Hematopoietic multipotent progenitor cell treated with erythropoietin and hydrocortisone succinate and interleukin-3 and kit ligand, for 17 days (in vitro differentiated cells): ENCODE data around the gene APAF1.
"Not testable (repeated sequence)": the region's sequence is repeated elsewhere in the genome, so short reads cannot be mapped to it uniquely, and the experiment has no call there.

Experiments used
- DNase-seq: peaks from one replicate; pipeline ENCODE4 v3.0.0-alpha.2; 2015; ENCODE audit warnings: low spot score

The APAF1 gene

DNA sequence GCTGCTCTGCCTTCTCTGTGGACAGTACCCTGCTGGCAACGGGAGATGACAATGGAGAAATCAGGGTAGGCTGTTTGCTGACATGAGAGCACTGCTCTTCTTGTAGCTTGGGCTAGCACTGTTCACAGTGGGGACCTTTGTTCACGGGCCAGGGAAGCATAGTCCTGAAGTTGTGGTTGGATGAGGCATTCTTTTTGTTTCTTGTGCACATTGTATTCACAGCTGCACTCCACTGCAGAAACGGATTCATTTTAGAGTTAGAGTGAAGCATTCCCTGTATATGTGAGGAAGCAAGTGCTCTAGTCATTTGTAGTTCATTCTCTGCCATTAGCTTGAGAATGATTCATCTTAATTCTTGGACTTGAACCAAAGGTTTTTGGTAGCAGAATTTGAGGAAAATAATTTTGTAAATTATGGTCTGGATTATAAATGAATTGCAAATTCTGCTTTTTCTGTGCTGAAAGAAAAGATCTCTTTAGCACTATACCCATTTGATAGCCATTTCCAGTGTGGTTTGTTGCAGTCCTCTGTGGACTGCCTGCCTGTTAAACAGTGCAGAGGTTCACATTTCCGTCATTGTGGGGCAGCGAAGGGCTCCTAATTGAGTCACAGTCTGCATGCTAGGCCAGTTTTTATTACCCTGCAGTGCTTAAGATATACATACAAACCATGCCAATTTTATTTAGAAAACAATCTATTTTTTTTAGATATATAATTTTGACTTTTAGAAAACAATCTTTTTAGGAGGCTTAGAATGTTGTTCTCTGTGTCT, 80.6 kb downstream of the APAF1 start:
- DNase-seq = peak; percentile 8

DNA sequence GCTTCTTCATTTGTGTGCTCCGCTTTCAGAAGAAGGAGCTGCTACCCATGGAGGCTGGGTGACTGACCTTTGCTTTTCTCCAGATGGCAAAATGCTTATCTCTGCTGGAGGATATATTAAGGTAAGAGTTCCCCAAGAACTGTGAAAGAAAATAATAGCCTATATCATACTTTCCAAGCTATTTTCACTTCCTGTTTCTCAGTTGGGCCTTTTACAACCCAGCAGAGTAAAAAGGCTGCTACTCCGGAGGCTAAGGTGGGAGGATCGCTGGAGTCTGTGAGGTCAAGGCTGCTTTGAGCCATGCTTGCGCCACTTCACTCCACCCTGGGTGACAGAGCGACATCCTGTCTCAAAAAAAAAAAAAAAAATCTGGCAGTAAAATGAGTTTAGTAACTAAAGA, 82.1 kb downstream of the APAF1 start:
- DNase-seq = no peak

DNA sequence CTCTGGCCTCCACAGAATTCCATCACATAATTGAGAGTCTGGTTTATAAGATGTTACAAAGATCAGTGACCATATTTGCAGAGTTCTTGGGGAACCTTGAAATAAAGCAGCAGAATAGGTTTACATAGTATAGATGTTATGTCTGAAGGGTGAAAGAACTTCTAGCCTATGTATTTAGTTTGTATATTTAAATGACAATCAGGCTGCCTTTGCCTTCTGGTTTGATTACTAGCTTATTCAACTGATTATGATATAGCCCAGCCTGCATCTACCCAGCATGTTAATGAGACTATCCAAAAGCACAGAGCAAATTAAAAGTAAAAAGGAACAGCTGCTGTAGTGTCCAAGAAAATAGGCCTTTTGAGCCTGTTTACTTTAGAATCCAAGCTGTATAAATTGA, 85.3 kb downstream of the APAF1 start:
- DNase-seq = no peak

DNA sequence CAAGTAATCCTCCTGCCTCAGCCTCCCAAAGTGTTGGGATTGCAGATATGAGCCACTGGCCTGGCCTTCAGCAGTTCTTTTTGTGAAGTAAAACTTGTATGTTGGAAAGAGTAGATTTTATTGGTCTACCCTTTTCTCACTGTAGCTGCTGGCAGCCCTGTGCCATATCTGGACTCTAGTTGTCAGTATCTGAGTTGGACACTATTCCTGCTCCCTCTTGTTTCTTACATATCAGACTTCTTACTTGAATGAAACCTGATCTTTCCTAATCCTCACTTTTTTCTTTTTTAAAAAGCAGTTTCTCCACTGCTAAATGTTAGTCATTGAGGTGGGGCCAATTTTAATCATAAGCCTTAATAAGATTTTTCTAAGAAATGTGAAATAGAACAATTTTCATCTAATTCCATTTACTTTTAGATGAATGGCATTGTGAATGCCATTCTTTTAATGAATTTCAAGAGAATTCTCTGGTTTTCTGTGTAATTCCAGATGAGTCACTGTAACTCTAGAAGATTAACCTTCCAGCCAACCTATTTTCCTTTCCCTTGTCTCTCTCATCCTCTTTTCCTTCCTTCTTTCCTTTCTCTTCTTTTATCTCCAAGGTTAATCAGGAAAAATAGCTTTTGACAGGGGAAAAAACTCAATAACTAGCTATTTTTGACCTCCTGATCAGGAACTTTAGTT, 88.7 kb downstream of the APAF1 start:
- DNase-seq = no peak

DNA sequence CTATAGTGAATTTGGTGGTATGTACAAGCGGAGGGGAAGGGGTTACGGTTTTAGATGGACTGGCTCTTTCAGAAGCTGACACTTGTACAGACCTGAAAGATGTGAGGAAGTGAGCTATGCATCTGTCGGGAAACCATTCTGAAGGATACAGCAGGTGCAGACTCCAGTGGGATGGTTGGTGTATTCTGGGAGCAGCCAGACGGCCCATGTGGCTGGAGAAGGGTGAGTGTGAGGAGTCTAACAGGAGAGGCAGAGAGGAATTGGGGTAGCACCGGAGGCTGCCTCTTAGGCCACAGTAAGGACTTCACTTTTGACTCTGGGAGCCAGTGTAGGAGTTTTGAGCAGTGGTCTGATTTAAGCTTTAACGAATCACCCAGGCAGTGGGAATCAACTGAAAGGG, 90.7 kb downstream of the APAF1 start:
- DNase-seq = no peak

DNA sequence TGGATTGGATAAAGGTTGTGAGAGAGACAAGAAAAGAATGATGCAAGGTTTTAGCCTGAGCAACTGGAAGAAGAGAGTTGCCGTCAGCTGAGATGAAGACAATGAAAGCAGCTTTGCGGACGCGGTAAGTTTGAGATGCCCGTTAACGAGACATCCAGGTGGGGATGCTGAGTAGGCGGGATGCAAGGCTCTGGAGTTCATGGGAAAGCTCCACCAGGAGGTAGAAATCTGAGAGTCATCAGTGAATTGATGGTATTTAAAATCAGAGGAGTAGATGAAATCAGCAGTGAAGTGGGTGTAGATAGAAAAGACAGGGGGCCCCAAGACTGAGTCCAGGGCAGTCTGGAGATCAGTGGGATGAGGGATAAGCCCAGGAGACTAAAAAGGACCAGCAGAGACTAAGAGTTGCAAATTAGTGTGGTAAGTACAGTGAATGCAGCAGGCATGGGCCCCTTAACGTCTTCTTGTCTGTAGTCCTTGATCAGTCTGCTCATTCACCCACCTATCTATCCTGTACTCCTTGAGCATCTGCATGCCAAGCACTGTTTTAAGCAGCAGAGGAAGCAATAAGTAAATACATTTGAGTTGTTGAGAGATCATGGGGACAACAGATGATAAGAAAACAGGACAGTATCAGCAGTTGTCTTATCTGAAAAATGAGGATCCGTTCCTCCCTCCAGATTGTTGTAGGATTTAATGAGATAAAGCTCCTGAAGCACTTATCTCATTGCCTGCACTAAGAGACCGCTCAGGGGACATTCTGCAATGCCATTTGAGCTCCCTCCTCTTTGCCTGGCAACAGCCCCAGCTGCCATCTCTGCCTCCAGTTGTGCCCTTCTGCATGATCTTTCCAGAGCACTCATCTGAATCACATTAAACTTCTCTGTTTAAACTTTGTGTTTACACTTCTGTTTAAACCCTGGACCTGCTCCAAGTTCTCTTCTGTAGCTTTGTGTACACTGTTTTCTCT, 91.5 kb downstream of the APAF1 start:
- no peak for DNase-seq

DNA sequence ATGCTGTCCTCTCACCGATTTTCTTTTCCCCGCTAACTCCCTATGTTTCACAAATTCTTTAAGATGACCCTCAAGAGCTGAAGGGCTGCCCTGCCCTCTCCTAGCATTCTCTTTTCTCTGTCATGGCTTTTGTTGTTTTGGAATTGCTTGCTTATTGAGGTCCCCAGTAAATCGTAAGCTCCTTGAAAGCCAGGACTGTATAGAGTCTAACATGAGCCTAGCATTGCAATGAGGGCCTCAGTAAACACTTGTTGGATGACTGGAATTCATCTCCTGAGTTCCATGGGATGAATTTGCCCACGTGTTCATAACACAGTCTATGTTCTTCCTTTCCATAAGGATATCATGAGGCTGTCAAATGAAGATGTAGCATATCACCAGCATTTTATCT, 92.2 kb downstream of the APAF1 start:
- DNase-seq = no peak

DNA sequence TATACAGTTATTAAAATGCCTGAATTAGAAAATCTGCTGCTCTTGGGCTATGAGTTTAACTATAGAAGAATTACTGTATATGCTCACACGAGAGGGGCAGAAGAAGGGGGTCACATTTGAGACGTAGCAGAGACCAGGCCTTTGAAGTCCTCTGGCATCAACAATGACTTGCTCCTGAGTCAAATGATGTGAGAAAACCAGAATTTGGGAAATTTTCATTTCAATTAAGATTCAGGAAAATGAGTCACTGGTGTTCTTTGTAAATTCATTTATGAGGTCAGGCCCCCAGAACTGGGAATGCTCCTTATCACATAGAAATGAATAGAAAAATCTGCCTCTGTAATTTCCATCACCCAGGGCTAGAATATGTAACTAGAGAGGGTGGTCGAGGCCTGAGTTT, 92.9 kb downstream of the APAF1 start:
- no peak for DNase-seq

DNA sequence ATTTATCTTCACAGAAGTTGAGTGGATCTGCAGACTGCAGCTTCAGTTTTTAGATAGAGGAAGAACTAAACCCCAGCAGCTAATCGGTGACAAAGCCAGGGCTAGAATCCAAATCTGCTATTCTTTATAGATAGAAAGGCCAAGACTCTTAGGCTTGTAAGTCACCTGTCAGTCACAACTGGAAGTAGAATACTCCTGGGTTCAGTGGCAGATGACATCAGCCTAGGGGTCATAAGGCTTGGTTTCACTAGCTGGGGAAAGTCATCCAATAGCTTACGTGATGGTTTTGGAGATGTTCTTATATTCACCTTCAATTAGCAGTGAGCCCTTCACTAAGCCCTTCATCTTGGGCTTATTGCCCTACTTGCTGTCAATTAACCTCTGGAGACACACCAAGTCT, 93.4 kb downstream of the APAF1 start:
- no peak for DNase-seq

DNA sequence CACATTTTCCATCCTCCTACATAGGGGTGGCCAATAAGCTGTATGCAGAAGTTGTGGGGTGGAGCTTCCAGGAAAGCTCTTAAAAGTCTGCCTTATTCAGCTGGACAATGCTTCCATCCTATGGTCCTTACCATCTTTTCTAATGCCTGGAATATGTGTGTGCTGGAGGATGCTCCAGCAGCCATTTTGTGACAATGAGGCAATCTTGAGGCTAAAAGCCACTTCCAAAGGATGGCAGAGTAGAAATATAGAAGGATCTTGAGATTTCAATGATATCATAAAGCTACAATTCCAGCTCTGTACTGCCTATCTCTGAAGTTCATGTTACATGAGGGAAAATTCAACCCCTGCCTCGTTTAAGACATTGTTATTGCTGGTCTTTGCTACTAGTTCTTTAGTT, 95.7 kb downstream of the APAF1 start:
- no peak for DNase-seq

DNA sequence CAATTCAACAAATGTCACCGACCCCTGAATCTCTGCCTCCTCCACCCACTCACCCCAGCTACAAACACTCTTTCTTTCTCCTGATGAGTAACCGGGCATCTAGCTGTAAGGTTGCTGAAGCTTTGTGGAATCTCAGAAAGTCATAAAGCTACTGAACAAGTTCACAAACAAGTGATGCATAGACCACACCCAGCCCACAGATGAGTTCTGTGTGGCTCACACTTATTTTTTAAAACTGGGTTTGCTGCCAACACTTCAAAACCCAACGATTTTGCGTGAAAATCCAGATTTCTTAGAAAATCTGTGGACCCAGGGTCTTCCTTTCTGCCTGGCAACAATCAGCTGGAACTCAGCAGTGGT, 96.1 kb downstream of the APAF1 start:
- DNase-seq = no peak

DNA sequence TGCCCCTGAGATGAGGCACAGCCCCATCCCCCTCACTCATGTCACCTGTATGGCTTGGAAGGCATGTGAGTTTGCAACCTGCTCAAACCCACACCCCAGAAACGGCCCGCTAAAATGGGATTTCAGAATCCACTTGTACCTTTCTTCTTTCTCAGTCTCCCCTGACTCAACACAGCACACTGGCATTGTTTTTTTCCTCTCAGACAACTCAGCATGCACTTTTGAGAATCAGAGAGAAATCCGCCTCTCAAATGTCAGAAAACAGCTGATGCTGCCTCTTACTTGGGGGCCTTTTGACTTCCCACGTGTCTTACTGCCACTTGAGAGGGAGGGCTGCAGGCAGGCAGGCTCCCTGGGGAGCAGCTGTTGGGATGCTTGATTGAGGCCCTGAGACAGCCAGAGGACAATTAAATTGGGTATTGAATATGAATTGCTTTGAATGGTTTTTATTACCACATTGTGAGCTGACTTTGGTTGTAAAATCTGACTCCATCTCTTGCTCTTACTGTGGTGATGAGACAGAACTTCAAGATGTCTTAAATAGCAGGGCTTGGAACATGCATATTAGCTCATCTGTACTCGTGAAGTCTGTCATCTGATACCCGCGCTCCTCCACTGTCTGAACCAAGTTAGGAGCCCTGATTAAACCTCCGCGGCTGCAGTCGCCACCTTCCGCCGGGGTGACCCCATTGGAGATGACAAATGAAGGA, 96.6 kb downstream of the APAF1 start:
- no peak for DNase-seq

DNA sequence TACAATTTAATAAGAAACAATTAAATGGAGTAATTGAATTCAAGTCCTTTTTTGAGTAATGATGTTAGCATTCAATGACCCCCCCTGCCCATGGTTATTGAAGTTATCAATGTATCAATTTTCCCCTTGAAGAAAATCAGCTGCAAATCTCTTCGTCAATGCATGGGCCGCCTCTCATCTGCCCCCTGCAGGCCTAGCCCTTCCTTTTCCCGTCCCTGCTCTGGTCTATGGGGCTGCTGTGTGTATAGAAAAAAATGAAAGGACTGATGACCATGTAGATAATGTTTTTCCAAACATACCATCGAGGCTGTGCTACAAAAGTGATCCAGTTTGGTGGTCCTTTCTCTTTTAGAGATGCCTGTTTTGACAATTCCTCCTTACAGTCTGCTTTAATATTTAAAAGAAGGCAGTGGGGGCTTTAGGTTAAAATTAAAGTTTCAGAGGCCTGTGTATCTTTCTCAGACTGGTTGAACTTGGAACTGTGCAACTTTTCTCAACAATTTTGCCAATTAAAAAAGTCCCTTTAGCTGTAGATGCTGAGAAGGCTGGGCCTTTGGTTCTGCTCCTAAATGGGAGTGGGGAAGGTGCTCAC, 98.4 kb downstream of the APAF1 start:
- no peak for DNase-seq

DNA sequence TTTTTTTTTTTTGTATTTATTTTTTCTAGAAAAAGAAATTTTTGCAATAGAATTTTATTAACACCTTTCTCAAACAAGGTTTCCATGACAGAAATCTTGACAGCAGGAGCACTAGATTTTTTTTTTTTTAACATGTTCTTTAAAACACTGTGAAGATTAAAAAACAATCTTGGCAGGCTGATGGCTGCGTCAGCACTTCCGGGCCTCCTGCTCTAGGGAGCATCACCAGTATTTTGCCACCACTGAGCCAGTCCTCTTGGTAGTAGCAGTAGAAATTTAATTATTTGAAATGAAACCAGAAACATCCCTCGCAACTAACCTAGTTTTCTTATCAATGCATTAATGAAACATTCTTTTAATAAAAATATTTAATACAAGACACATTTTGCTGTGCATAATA, 99.6 kb downstream of the APAF1 start:
- no peak for DNase-seq

DNA sequence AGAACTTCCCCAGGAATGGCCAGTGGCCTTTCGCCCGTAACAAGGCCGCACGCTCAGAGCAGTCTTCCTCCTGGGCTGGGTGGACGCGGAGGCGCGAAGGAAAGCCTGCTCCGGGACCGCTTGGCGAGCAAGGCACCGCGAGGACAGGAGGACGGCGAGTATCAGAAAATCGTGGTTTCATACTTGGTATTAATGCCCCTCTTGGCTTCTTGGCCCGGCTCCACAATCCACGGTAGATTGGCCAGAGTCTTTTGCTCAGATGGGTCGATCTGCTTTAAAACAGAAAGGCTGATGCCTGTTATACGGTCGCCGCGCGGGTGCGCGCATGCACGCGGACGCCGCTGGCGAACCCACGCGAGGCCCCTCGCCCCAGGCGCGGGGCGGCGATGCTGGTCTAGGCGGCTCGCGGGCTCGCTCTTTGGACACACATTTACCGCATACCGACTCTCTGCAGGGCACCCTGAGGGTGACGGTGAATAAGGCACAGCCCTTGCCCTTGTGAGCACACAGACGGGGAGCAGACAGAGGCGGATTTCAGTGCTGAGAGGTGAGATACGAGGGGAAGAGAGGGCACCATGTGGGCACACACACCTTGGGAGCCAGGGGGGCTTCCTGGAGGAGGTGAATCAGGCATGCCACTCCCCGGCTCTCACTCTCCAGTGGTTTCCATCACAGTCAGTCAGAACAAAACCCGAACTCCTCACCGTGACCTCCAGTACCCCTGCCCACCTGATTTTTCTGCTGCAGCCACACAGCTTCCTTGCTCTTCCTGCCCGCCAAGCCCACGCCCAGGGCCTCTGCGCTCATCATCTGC, 100.7 kb downstream of the APAF1 start:
- no peak for DNase-seq

DNA sequence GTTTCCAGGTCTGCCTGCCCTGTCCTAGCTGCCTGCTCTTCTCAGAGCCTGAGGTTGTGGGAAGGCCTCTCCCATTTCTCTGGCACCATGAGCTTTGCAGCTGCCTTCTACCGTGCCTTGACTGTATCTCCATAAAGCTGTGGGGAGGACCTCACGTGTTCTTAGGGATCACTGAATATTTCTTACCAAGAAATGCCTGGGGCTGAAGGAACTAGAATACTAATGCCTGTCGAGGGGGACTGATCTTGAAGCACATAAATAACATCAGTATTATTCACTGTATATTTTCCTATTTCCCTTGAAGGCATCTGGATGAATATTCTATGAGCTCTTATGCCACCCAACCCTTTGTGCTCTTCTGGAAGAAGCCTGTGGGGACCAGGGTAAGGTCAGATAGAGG, 103.4 kb downstream of the APAF1 start:
- DNase-seq = no peak

DNA sequence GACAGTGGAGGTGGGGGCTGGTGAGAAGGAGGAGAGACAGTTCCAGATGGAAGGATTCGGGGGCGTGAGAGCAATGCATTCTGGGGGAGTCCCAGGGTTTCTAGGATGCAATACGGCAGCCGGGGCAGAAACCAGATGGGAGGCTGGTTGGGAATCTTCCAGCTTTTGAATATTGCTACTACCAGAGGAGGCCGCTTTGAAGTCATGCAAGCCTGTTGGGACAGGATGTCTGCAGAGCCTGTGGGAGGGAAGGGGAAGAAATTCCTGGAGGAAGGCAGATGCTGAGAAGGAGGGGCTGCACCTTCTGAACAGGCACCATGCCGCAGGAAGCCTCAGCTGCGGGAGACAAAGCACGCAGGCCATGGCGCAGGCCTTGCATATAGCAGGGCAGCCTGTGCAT, 105.4 kb downstream of the APAF1 start:
- no peak for DNase-seq

DNA sequence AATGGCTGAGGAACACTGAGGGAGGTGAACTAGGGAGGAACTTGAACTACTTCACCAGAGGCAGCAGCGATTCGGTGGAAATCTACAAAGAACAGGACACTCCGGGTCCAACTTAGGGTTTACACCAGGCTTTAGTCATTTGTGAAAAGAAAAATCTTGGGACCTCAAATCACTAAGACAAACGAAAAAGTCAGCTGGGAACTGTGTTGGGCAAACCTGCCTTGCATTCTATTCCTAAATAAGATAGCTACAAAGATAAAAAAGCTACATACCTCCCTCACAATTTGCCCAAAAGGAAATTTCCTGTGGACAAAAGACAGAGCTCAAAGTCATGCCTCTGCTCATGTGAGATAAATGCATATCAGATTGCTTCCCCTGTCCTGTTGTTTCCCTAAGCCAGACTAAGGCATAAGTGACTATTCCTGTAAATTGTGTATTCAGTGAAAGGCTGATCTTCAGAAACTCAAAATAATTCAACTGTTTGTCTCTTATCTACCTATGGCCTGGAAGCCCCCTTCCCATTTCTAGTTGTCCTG, 106.6 kb downstream of the APAF1 start:
- no peak for DNase-seq

DNA sequence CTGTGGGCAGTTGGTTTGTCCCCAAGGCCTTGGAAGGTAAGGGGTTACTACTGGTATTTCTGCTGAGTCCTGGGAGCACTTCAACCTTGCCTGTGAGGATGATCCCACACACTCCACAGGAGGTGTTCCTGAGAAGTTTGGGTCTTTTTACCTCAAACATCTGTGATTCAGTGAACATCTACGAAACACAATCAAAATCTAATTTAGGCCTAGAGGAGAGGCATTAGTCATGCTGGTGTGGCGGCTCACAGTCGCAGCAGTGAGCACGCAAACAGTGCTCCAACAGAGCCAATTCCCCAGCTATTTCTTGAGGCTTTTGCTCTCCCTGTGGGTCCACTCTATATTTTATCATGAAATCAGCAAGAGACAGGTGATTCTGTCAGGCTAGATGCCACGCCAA, 107.6 kb downstream of the APAF1 start:
- no peak for DNase-seq

DNA sequence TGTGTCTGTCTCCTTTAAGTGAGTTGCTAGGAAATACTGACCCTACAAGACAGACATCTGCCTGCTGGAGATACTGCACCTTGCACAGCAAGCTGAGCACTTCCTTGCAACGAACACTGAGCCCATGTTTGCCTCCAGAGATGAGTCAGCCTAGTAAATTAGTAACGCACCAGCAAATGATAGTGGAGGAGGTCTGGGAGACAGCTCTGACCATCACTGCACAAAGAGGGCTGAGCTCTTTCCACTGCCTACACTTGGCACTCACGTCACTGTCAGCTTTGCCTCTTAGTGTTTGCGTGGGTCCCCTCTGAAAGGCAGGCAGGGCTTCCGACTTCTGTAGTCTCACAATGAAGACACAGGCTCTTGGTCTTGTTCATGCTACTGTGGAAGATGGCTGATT, 109.0 kb downstream of the APAF1 start:
- DNase-seq = no peak

DNA sequence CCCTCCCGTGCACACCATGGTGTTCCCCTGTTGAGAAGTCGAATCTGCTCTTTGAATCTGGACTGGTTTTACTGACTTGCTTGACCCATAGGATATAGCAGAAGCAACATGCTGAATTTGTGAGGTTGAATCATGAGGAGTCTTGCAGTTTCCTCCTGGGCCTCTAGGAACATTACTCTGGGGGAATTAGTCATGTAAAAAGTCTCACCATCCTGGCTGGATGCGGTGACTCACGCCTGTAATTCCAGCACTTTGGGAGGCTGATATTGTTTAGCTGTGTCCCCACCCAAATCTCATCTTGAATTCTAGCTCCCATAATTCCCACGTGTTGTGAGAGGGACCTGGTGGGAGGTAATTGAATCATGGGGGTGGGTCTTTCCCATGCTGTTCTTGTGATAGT, 110.8 kb downstream of the APAF1 start:
- not testable (repeated sequence) for DNase-seq
